Measurements from ENCODE around the gene OST4.

The OST4 gene

GRCh38 chr2:27086090-27086723 is 14.8 kb upstream of the OST4 start:
- TF ChIP-seq Cebpa-rat (IDR thresholded peaks at IDR 0.05) = no peak
- no peaks in the 10 kb centered on the region for H3K9me3 ChIP-seq
- peak overlapping the region; percentile 75 for H3K4me3 ChIP-seq
- H3K4me2 ChIP-seq = peak overlapping the region; percentile 100
- H3K27me3 ChIP-seq = no peaks in the 10 kb centered on the region
- H3K27ac ChIP-seq = peak overlapping the region; percentile 88
- H3K4me1 ChIP-seq = peaks cover 91% of the 10 kb centered on the region
- peak overlapping the region; percentile 88 for H3K9ac ChIP-seq
- H4K20me1 ChIP-seq = peaks cover 21% of the 10 kb centered on the region; the same call in 1 of the 2 replicates
- H3K36me3 ChIP-seq = peaks cover 38% of the 10 kb centered on the region

DNA sequence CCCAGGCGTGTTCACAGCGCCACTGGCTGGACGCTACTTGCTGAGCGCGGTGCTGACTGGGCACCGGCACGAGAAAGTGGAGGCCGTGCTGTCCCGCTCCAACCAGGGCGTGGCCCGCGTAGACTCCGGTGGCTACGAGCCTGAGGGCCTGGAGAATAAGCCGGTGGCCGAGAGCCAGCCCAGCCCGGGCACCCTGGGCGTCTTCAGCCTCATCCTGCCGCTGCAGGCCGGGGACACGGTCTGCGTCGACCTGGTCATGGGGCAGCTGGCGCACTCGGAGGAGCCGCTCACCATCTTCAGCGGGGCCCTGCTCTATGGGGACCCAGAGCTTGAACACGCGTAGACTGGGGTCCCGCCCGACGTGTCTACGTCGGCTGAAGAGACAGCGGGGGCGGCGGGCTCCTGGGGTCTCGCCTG is 14.2 kb upstream of the OST4 start:
- no peak for TF ChIP-seq Cebpa-rat (IDR thresholded peaks at IDR 0.05)
- peaks cover 21% of the 10 kb centered on the region; the same call in 1 of the 2 replicates for H4K20me1 ChIP-seq
- H3K4me3 ChIP-seq = peak overlapping the region; percentile 75
- no peaks in the 10 kb centered on the region for H3K9me3 ChIP-seq
- H3K36me3 ChIP-seq = peaks cover 38% of the 10 kb centered on the region
- H3K27me3 ChIP-seq = no peaks in the 10 kb centered on the region
- H3K4me2 ChIP-seq = peak overlapping the region; percentile 100
- peak overlapping the region; percentile 88 for H3K27ac ChIP-seq
- H3K9ac ChIP-seq = peak overlapping the region; percentile 88
- peaks cover 91% of the 10 kb centered on the region for H3K4me1 ChIP-seq

DNA sequence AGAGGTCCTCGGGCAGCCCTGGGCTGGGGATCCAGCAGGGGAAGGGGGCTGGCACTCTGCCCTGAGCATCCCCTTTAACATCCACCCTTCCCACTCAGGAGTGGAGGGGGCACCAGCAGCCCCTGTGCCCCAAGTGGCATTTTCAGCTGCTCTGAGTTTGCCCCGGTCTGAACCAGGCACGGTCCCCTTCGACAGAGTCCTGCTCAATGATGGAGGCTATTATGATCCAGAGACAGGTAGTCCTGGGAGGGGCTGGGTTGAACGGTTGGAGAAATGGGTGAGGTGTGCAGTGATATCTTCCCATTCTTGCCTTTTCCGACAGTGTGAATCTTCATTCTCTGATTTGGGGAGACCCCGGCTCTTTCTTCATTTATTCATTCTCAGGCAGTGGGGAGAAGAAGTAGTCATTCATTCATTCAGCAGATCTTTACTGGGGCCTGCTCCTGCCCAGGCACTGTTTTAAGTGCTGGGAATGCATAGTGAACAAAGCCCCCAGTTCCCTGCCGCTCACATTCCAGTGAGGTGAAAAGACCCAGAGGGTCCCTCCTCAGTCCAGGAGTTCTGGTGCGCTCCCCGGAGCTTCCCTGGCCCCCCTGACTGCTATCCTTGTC is 13.7 kb upstream of the OST4 start:
- Histone ChIP-seq H3K4me2 (peak overlapping the region; percentile 100), H3K27me3 (no peaks in the 10 kb centered on the region), H3K27ac (peak overlapping the region; percentile 88), H3K9ac (peak overlapping the region; percentile 88), H4K20me1 (peaks cover 21% of the 10 kb centered on the region; the same call in 1 of the 2 replicates), H3K4me3 (peak overlapping the region; percentile 75), H3K4me1 (peaks cover 91% of the 10 kb centered on the region), H3K36me3 (peaks cover 38% of the 10 kb centered on the region), H3K9me3 (no peaks in the 10 kb centered on the region)
- TF ChIP-seq Cebpa-rat (IDR thresholded peaks at IDR 0.05) = no peak

DNA sequence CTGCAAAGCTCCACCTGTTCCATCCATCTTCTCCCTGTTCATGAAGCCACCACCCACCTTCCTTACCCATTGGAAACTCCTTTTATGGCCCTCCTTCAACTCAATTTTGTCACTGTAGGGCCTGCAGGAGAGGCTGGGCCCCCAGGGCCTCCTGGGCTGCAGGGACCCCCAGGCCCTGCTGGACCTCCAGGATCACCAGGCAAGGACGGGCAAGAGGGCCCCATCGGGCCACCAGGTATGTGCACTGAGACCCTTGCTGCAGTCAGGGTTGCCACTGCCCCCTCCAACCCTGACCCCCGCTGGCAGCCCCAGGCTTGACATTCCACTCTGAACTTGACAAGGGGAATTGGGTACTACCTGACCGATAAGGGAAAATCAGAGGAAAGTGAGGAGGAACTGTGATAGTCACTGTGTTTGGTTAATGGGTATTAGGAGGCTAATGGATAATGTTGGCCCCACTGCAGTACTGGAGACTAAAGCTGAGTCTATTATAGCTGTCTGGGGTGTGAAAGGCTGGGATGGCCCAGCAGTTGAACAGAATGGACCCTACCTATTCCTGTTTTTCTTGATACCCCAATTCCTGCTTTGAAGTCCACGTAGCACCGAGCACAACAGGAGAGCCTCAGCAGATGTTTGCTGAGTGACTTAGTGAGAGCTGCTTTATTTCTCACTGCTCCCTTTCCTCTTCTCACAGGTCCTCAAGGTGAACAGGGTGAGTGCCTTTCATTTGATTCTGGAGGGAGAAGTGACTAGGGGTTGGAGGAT is 13.0 kb upstream of the OST4 start:
- Histone ChIP-seq H3K27me3 (no peaks in the 10 kb centered on the region), H3K9ac (0 out of 2 replicates have a peak overlapping the region, but pooled peaks have one; percentile 88), H3K4me1 (peaks cover 88% of the 10 kb centered on the region), H3K27ac (peak overlapping the region; percentile 88; the same call in 1 of the 2 replicates), H3K4me3 (0 out of 2 replicates have a peak overlapping the region, but pooled peaks have one; percentile 18), H4K20me1 (peaks cover 21% of the 10 kb centered on the region; the same call in 1 of the 2 replicates), H3K9me3 (no peaks in the 10 kb centered on the region), H3K36me3 (peaks cover 38% of the 10 kb centered on the region), H3K4me2 (peak overlapping the region; percentile 100)
- no peak for TF ChIP-seq Cebpa-rat (IDR thresholded peaks at IDR 0.05)

- Histone ChIP-seq H3K9ac (peak overlapping the region; percentile 88), H3K9me3 (no peaks in the 10 kb centered on the region), H3K4me2 (peak overlapping the region; percentile 100), H3K27me3 (no peaks in the 10 kb centered on the region), H3K4me1 (peaks cover 80% of the 10 kb centered on the region), H3K27ac (peak overlapping the region; percentile 86), H4K20me1 (peaks cover 21% of the 10 kb centered on the region; the same call in 1 of the 2 replicates), H3K4me3 (no peak overlapping the region), H3K36me3 (peaks cover 38% of the 10 kb centered on the region)
- TF ChIP-seq Cebpa-rat (IDR thresholded peaks at IDR 0.05) = no peak
Measured at GRCh38 chr2:27083410-27084296, 12.2 kb upstream of the OST4 start.

DNA sequence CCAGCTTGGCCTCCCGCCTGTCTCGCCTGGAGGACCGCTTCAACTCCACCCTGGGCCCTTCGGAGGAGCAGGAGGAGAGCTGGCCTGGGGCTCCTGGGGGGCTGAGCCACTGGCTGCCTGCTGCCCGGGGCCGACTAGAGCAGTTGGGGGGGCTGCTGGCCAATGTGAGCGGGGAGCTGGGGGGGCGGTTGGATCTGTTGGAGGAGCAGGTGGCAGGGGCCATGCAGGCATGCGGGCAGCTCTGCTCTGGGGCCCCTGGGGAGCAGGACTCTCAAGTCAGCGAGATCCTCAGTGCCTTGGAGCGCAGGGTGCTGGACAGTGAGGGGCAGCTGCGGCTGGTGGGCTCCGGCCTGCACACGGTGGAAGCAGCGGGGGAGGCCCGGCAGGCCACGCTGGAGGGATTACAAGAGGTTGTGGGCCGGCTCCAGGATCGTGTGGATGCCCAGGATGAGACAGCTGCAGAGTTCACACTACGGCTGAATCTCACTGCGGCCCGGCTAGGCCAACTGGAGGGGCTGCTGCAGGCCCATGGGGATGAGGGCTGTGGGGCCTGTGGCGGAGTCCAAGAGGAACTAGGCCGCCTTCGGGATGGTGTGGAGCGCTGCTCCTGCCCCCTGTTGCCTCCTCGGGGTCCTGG is 11.4 kb upstream of the OST4 start:
- Histone ChIP-seq H3K27me3 (no peaks in the 10 kb centered on the region), H3K9ac (peak overlapping the region; percentile 88), H3K9me3 (no peaks in the 10 kb centered on the region), H3K4me2 (peak overlapping the region; percentile 100), H4K20me1 (peaks cover 21% of the 10 kb centered on the region; the same call in 1 of the 2 replicates), H3K27ac (peak overlapping the region; percentile 86), H3K36me3 (peaks cover 38% of the 10 kb centered on the region), H3K4me1 (peaks cover 78% of the 10 kb centered on the region), H3K4me3 (peak overlapping the region; percentile 55; the same call in 1 of the 2 replicates)
- TF ChIP-seq Cebpa-rat (IDR thresholded peaks at IDR 0.05) = no peak

- peaks cover 21% of the 10 kb centered on the region; the same call in 1 of the 2 replicates for H4K20me1 ChIP-seq
- no peaks in the 10 kb centered on the region for H3K9me3 ChIP-seq
- TF ChIP-seq Cebpa-rat (IDR thresholded peaks at IDR 0.05) = no peak
- H3K4me2 ChIP-seq = peak overlapping the region; percentile 100
- peak overlapping the region; percentile 55 for H3K4me3 ChIP-seq
- peak overlapping the region; percentile 86 for H3K27ac ChIP-seq
- H3K4me1 ChIP-seq = peaks cover 78% of the 10 kb centered on the region
- peak overlapping the region; percentile 88 for H3K9ac ChIP-seq
- no peaks in the 10 kb centered on the region for H3K27me3 ChIP-seq
- peaks cover 38% of the 10 kb centered on the region for H3K36me3 ChIP-seq
Measured at GRCh38 chr2:27081984-27082772, 10.7 kb upstream of the OST4 start.

- Histone ChIP-seq H3K27ac (peak overlapping the region; percentile 95), H3K4me2 (peak overlapping the region; percentile 100), H3K9me3 (no peaks in the 10 kb centered on the region), H3K36me3 (peaks cover 38% of the 10 kb centered on the region), H4K20me1 (peaks cover 21% of the 10 kb centered on the region; the same call in 1 of the 2 replicates), H3K9ac (peak overlapping the region; percentile 96), H3K4me1 (peaks cover 84% of the 10 kb centered on the region), H3K27me3 (no peaks in the 10 kb centered on the region), H3K4me3 (peak overlapping the region; percentile 82)
- no peak for TF ChIP-seq Cebpa-rat (IDR thresholded peaks at IDR 0.05)
Measured at GRCh38 chr2:27080603-27080936, 9.1 kb upstream of the OST4 start.
